GM13976 (cell line): ENCODE data around the gene ROPN1L.

Source experiments
- DNase-seq: peaks from one replicate; pipeline ENCODE4 v3.0.0; 2012; ENCODE audit warnings: low spot score
- in situ Hi-C: fragments of 300-500 bp; cut with MboI; formaldehyde crosslinking; loops from one replicate; pipeline ENCODE4 v1.12.0; 2022; ENCODE audit warnings: low sequenced_read_pairs, mixed read lengths, inconsistent platforms; ENCODE audit not compliant: unreplicated experiment
- TF ChIP-seq, protein P1 (sequence below): IDR thresholded peaks from 2 replicates; pipeline ENCODE4 v1.5.1; 2012; ENCODE audit warnings: borderline replicate concordance, mild to moderate bottlenecking; ENCODE audit not compliant: insufficient read depth; ENCODE audit errors: extremely low read depth, missing control alignments, control extremely low read depth

The ROPN1L gene

GRCh38 chr5:10482791-10483530 is 41.3 kb downstream of the ROPN1L start:
- in situ Hi-C loops = no loop called here
- DNase-seq = no peak
- TF ChIP-seq, protein P1, sequence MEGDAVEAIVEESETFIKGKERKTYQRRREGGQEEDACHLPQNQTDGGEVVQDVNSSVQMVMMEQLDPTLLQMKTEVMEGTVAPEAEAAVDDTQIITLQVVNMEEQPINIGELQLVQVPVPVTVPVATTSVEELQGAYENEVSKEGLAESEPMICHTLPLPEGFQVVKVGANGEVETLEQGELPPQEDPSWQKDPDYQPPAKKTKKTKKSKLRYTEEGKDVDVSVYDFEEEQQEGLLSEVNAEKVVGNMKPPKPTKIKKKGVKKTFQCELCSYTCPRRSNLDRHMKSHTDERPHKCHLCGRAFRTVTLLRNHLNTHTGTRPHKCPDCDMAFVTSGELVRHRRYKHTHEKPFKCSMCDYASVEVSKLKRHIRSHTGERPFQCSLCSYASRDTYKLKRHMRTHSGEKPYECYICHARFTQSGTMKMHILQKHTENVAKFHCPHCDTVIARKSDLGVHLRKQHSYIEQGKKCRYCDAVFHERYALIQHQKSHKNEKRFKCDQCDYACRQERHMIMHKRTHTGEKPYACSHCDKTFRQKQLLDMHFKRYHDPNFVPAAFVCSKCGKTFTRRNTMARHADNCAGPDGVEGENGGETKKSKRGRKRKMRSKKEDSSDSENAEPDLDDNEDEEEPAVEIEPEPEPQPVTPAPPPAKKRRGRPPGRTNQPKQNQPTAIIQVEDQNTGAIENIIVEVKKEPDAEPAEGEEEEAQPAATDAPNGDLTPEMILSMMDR = no peak

DNA sequence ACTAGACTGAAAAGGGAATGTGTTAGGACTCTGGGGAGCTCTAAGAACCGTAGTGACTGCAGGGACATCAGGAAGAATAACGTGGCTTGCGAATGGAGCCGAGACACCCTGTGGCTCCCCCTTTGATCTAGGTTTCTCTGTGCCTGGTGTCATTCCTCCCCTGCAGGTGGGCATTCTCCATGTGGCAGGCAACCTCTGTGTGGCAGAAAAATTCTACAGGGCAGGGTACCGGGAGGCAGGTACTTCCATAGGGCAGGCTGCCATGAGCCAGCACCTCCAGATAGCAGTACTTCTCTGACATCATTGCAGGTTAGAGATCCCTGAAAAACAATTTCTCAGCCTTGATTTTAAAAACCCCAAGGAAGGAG is 43.1 kb downstream of the ROPN1L start:
- TF ChIP-seq, protein P1 = no peak
- in situ Hi-C loops = no loop called here

DNA sequence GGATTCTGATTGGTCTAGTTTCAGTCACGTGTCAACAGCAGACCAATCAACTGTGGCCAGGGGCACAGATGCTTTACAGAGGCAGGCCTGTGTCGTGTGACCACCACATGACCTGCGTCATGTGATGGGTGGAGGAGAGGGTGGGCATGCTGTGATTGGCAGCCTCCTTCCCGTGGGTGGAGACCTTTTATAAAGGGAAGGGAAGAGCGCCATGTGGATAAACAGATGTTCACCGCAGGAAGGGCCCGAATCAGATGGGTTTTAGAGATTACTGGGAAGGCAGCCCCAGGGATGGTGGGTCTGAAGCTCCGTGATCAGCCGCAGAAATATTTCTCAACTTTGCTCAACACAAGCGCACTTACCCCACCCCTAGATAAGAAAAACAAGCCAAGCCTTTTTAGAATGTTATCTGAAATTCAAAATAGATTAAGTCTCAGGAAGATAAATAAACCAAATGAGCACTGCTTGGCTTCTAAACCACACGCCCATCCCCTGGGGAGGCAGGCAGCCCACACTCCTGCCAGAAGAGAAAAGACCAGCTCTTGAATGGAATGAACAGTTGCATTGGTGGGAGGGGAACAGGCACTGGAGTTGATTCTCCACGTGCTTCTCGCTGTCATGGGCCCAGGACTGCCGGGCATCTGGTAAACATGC is 43.6 kb downstream of the ROPN1L start:
- no peak for DNase-seq
- TF ChIP-seq, protein P1 = no peak
- in situ Hi-C loops = no loop called here

More for the DNA sequence above, 43.1 kb downstream of the ROPN1L start:
- DNase-seq = no peak

- DNase-seq = no peak
- in situ Hi-C loops = no loop called here
- TF ChIP-seq, protein P1 = no peak
These were observed 44.2 kb downstream of the ROPN1L start for GRCh38 chr5:10485897-10486296.

GRCh38 chr5:10486511-10487344 is 45.0 kb downstream of the ROPN1L start:
- in situ Hi-C loops = no loop called here
- DNase-seq = no peak

GRCh38 chr5:10488144-10488543 is 46.5 kb downstream of the ROPN1L start:
- no peak for DNase-seq
- in situ Hi-C loops = no loop called here
- TF ChIP-seq, protein P1 = no peak

More at GRCh38 chr5:10486511-10487344, 45.0 kb downstream of the ROPN1L start:
- TF ChIP-seq, protein P1 = no peak
